HCT116 (cell line): ENCODE measurements around the gene RYR2. TPM values are rescaled to one million over a fixed set of nuclear protein-coding genes. Genes with fewer than 3 reads are reported as not detected.

Source experiments
- ATAC-seq: fragments of 200-7000 bp; cut with Tn5 transposase; 2 replicates; pipeline ENCODE4 v1.9.1; 2020; ENCODE audit warnings: mild to moderate bottlenecking, moderate library complexity
- BruUV-seq: library from RNA; stranded (reverse); fragments of 400-500 nt; replicated peaks from 2 replicates; lab custom pipeline; 2021; lab: Mats Ljungman, UMichigan
- CTCF ChIA-PET: fragments of 300-600 bp; sonication (Branson Sonifier 250); formaldehyde crosslinking; loops from one replicate; lab custom pipeline; 2021; ENCODE audit warnings: antibody characterized with exemption; lab: Charles Lee
- POLR2A ChIA-PET: fragments of 300-600, 350-600 bp; sonication (Branson Sonifier 250); formaldehyde crosslinking; loops from one replicate; lab custom pipeline; 2021; ENCODE audit warnings: antibody characterized with exemption; lab: Charles Lee
- RAD21 ChIA-PET, 2 experiments: fragments of 300-600 bp; sonication (Branson Sonifier 250); formaldehyde crosslinking; loops; one replicate each; lab custom pipeline; 2023; ENCODE audit warnings: low total read pairs in 2 of 2; ENCODE audit not compliant: uncharacterized antibody in 2 of 2, unreplicated experiment in 2 of 2, low non-redundant PET in 1 of 2; lab: Charles Lee
- DNase-seq: peaks from one replicate; pipeline ENCODE4 v3.0.0-alpha.2; 2010; ENCODE audit warnings: low read depth, low spot score
- H2AFZ ChIP-seq: fragments of 200-600 bp; shearing (Covaris generic), sonication (generic); 2 replicates; pipeline ENCODE4 v1.6.1; 2017; ENCODE audit warnings: low read depth, mixed run types, mixed read lengths, antibody characterized with exemption, low read length; ENCODE audit not compliant: poor library complexity, severe bottlenecking
- H3K27ac ChIP-seq: 2 replicates; pipeline ENCODE4 v1.5.1; 2012; ENCODE audit warnings: low read depth, low read length
- H3K27me3 ChIP-seq: fragments of 200-600 bp; sonication (generic); 2 replicates; pipeline ENCODE4 v1.6.1; 2016; ENCODE audit warnings: mixed run types, low read length, mixed read lengths; ENCODE audit not compliant: insufficient read depth
- H3K36me3 ChIP-seq, 2 experiments: fragments of 200-500 bp in 1 of 2; fragments of 200-600 bp in 1 of 2; sonication (Bioruptor generic) in 1 of 2; sonication (generic) in 1 of 2; 2 replicates each; pipeline versions ENCODE4 v1.5.1 to v1.6.1; 2014 to 2016; ENCODE audit warnings: low read length in 2 of 2, inconsistent platforms in 1 of 2, mixed read lengths in 1 of 2, mixed run types in 1 of 2; ENCODE audit not compliant: insufficient read depth in 2 of 2, control insufficient read depth in 1 of 2
- H3K4me1 ChIP-seq, 2 experiments: fragments of 200-600 bp in 1 of 2; sonication (generic) in 1 of 2; 2 replicates each; pipeline versions ENCODE4 v1.5.1 to v1.6.1; 2012 to 2017; ENCODE audit warnings: low read length in 2 of 2, inconsistent platforms in 1 of 2, mild to moderate bottlenecking in 1 of 2, mixed read lengths in 1 of 2, mixed run types in 1 of 2, moderate library complexity in 1 of 2; ENCODE audit not compliant: insufficient read depth in 2 of 2, control insufficient read depth in 1 of 2
- H3K4me2 ChIP-seq: fragments of 200-600 bp; sonication (generic); 2 replicates; pipeline ENCODE4 v1.6.1; 2017; ENCODE audit warnings: mixed run types, low read length, mixed read lengths
- H3K4me3 ChIP-seq, 2 experiments: fragments of 200-600 bp in 1 of 2; sonication (generic) in 1 of 2; replicated peaks in 1 of 2; 2 replicates each; pipeline ENCODE4 v1.5.1; 2011 to 2016; ENCODE audit warnings: low read length in 2 of 2, control low read depth in 1 of 2, low read depth in 1 of 2, mild to moderate bottlenecking in 1 of 2, mixed read lengths in 1 of 2, mixed run types in 1 of 2
- H3K79me2 ChIP-seq: fragments of 200-600 bp; sonication (generic); 2 replicates; pipeline ENCODE4 v1.6.1; 2017; ENCODE audit warnings: mild to moderate bottlenecking, mixed run types, low read length, moderate library complexity, mixed read lengths; ENCODE audit not compliant: insufficient read depth
- H3K9ac ChIP-seq: fragments of 200-600 bp; sonication (generic); 2 replicates; pipeline ENCODE4 v1.6.1; 2016; ENCODE audit warnings: low read length, mixed read lengths
- H3K9me2 ChIP-seq: fragments of 200-600 bp; sonication (generic), shearing (Covaris generic); 2 replicates; pipeline ENCODE4 v1.6.1; 2017; ENCODE audit warnings: mixed run types, mild to moderate bottlenecking, moderate library complexity; ENCODE audit not compliant: insufficient read depth
- H3K9me3 ChIP-seq, 2 experiments: fragments of 200-500 bp in 1 of 2; fragments of 200-600 bp in 1 of 2; sonication (Bioruptor generic) in 1 of 2; sonication (generic) in 1 of 2; 2 replicates each; pipeline ENCODE4 v1.6.1; 2014 to 2017; ENCODE audit warnings: low read length in 2 of 2, mixed read lengths in 2 of 2, inconsistent platforms in 1 of 2, low read depth in 1 of 2, mild to moderate bottlenecking in 1 of 2, mixed run types in 1 of 2, moderate library complexity in 1 of 2; ENCODE audit not compliant: control insufficient read depth in 1 of 2, insufficient read depth in 1 of 2
- H4K20me1 ChIP-seq: fragments of 200-600 bp; sonication (generic), shearing (Covaris generic); 2 replicates; pipeline ENCODE4 v1.6.1; 2017; ENCODE audit warnings: mixed run types, mild to moderate bottlenecking, moderate library complexity; ENCODE audit not compliant: insufficient read depth
- CEBPB ChIP-seq: IDR thresholded peaks from 2 replicates; pipeline ENCODE4 v1.6.1; 2012; ENCODE audit warnings: low read depth
- ELF1 ChIP-seq: IDR thresholded peaks from 2 replicates; pipeline ENCODE4 v1.6.1; 2012; ENCODE audit warnings: low read depth, borderline replicate concordance
- EZH2phosphoT487 ChIP-seq: fragments of 200-600 bp; IDR thresholded peaks from 2 replicates; pipeline ENCODE4 v1.6.1; 2018; ENCODE audit warnings: antibody characterized with exemption, borderline replicate concordance
- FOSL1 ChIP-seq: IDR thresholded peaks from 2 replicates; pipeline ENCODE4 v1.6.1; 2012; ENCODE audit warnings: low read depth
- JUND ChIP-seq: IDR thresholded peaks from 2 replicates; pipeline ENCODE4 v1.6.1; 2012
- POLR2AphosphoS5 ChIP-seq: IDR thresholded peaks from 2 replicates; pipeline ENCODE4 v1.6.1; 2011; ENCODE audit warnings: mild to moderate bottlenecking, low read depth, low read length, moderate library complexity
- RAD21 ChIP-seq: IDR thresholded peaks from 2 replicates; pipeline ENCODE4 v1.6.1; 2012; ENCODE audit warnings: low read depth, mild to moderate bottlenecking
- SP1 ChIP-seq: IDR thresholded peaks from 2 replicates; pipeline ENCODE4 v1.6.1; 2012; ENCODE audit warnings: low read depth
- SRF ChIP-seq: IDR thresholded peaks from 2 replicates; pipeline ENCODE4 v1.6.1; 2012; ENCODE audit warnings: low read depth
- ZFX ChIP-seq: fragments of 450-650 bp; IDR thresholded peaks from 2 replicates; pipeline ENCODE4 v1.6.1; 2017
- ZNF274 ChIP-seq: fragments of 200-500 bp; sonication (Bioruptor generic); IDR thresholded peaks from 2 replicates; pipeline ENCODE4 v1.6.1; 2014; ENCODE audit warnings: mild to moderate bottlenecking, low read depth, low read length, inconsistent platforms
- intact Hi-C: fragments of 100-400 bp; cut with micrococcal nuclease; formaldehyde crosslinking; loops from 2 replicates; pipeline ENCODE4 v1.10.0; 2022
- total RNA-seq: library from RNA; stranded (reverse); gene quantifications from one replicate; pipeline ENCODE4 v1.2.1, GENCODE V29; 2021; ENCODE audit not compliant: unreplicated experiment
- TF ChIP-seq, protein P1 (sequence below): IDR thresholded peaks from 2 replicates; pipeline ENCODE4 v1.6.1; 2012
- TF ChIP-seq, protein P2 (sequence below): IDR thresholded peaks from 2 replicates; pipeline ENCODE4 v1.6.1; 2012; ENCODE audit warnings: low read depth

Gene RYR2
- total RNA-seq, 1 experiment from 2014 or later: 0.02 TPM

DNA sequence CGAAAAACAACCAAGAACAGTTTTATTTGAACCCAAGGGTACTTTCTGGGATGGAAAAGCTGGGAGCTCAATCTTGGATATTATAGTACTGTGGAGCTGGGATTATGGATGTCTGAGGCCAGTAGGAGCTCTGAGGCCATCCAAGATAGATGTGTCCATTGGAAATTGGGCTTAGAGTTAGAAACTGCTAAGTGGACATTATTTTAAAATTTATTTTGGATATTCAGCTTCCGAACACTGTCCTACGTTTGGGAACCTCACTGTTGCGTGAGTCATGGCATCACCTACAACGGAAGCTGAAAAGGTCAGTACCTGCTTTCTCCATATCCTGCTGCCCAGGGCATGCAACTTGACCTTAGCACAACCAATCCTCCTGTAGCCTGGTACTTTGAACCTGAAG is 61.0 kb downstream of the RYR2 start:
- Histone ChIP-seq H3K4me3 (no peak overlapping the region), H3K9ac (no peak overlapping the region), H3K27ac (no peak overlapping the region), H3K4me2 (no peak overlapping the region), H3K36me3 (no peaks in the 10 kb centered on the region), H2AFZ (no peak overlapping the region), H3K4me1 (no peaks in the 10 kb centered on the region), H3K27me3 (0 out of 2 replicates have a peak, but pooled peaks cover 5% of the 10 kb centered on the region), H4K20me1 (no peaks in the 10 kb centered on the region), H3K79me2 (no peaks in the 10 kb centered on the region), H3K9me3 (no peaks in the 10 kb centered on the region), H3K9me2 (no peaks in the 10 kb centered on the region)
- DNase-seq: no peak
- CTCF ChIA-PET: no interaction called here
- TF ChIP-seq CEBPB: no peak
- no peak for TF ChIP-seq ZNF274
- TF ChIP-seq RAD21: no peak
- no peak for TF ChIP-seq POLR2AphosphoS5
- TF ChIP-seq, protein P1, sequence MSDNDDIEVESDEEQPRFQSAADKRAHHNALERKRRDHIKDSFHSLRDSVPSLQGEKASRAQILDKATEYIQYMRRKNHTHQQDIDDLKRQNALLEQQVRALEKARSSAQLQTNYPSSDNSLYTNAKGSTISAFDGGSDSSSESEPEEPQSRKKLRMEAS: no peak
- TF ChIP-seq JUND: no peak
- TF ChIP-seq, protein P2, sequence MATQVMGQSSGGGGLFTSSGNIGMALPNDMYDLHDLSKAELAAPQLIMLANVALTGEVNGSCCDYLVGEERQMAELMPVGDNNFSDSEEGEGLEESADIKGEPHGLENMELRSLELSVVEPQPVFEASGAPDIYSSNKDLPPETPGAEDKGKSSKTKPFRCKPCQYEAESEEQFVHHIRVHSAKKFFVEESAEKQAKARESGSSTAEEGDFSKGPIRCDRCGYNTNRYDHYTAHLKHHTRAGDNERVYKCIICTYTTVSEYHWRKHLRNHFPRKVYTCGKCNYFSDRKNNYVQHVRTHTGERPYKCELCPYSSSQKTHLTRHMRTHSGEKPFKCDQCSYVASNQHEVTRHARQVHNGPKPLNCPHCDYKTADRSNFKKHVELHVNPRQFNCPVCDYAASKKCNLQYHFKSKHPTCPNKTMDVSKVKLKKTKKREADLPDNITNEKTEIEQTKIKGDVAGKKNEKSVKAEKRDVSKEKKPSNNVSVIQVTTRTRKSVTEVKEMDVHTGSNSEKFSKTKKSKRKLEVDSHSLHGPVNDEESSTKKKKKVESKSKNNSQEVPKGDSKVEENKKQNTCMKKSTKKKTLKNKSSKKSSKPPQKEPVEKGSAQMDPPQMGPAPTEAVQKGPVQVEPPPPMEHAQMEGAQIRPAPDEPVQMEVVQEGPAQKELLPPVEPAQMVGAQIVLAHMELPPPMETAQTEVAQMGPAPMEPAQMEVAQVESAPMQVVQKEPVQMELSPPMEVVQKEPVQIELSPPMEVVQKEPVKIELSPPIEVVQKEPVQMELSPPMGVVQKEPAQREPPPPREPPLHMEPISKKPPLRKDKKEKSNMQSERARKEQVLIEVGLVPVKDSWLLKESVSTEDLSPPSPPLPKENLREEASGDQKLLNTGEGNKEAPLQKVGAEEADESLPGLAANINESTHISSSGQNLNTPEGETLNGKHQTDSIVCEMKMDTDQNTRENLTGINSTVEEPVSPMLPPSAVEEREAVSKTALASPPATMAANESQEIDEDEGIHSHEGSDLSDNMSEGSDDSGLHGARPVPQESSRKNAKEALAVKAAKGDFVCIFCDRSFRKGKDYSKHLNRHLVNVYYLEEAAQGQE: no peak
- no peak for TF ChIP-seq SP1
- TF ChIP-seq ELF1: no peak
- no peak for TF ChIP-seq FOSL1
- no peak for TF ChIP-seq SRF
- TF ChIP-seq EZH2phosphoT487: no peak
- no peak for TF ChIP-seq ZFX
- intact Hi-C loops: no loop called here
- POLR2A ChIA-PET: no interaction called here
- RAD21 ChIA-PET: no interaction called here
- BruUV-seq: no TSS peak
- ATAC-seq: no peak
